Common myeloid progenitor, CD34-positive (primary cell): ENCODE measurements around the gene MCTP2.

Experiments used
- CTCF ChIA-PET: fragments of 350-600 bp; sonication (Branson Sonifier 250); formaldehyde crosslinking; loops from one replicate; lab custom pipeline; 2021; ENCODE audit warnings: antibody characterized with exemption; lab: Charles Lee
- POLR2A ChIA-PET: fragments of 350-600 bp; sonication (Branson Sonifier 250); formaldehyde crosslinking; loops from one replicate; lab custom pipeline; 2021; ENCODE audit warnings: antibody characterized with exemption; lab: Charles Lee
- DNase-seq, 3 donors: peaks; one replicate each; pipeline versions ENCODE4 v3.0.0 to v3.0.0-alpha.2; 2013
- H3K27ac ChIP-seq, 2 experiments: 1 replicate in 1 of 2; 2 replicates in 1 of 2; pipeline ENCODE4 v1.7.0; 2013; ENCODE audit warnings: inconsistent platforms in 2 of 2, low read length in 2 of 2, mild to moderate bottlenecking in 2 of 2, low read depth in 1 of 2, moderate library complexity in 1 of 2; ENCODE audit not compliant: severe bottlenecking in 2 of 2, insufficient read depth in 1 of 2, poor library complexity in 1 of 2
- H3K27me3 ChIP-seq, 5 experiments: replicated peaks in 2 of 5; 1 replicate in 3 of 5; 2 replicates in 2 of 5; pipeline versions ENCODE4 v1.6.1 to v1.7.0; 2013; ENCODE audit warnings: low read length in 4 of 5, mild to moderate bottlenecking in 2 of 5, moderate library complexity in 2 of 5, inconsistent platforms in 1 of 5; ENCODE audit not compliant: insufficient read depth in 5 of 5, control insufficient read depth in 4 of 5
- H3K36me3 ChIP-seq, 4 experiments: 1 replicate in 2 of 4; 2 replicates in 2 of 4; pipeline versions ENCODE4 v1.6.1 to v1.7.0; 2013; ENCODE audit warnings: low read length in 3 of 4, control low read depth in 1 of 4, mild to moderate bottlenecking in 1 of 4; ENCODE audit not compliant: control insufficient read depth in 4 of 4, insufficient read depth in 4 of 4
- H3K4me1 ChIP-seq, 4 experiments: 1 replicate in 3 of 4; 2 replicates in 1 of 4; pipeline versions ENCODE4 v1.6.1 to v1.7.1; 2013; ENCODE audit warnings: low read length in 3 of 4, mild to moderate bottlenecking in 3 of 4, control low read depth in 1 of 4, inconsistent platforms in 1 of 4, moderate library complexity in 1 of 4; ENCODE audit not compliant: control insufficient read depth in 4 of 4, insufficient read depth in 4 of 4; ENCODE audit errors: control extremely low read depth in 1 of 4
- H3K4me3 ChIP-seq, 7 experiments: 1 replicate in 4 of 7; 2 replicates in 3 of 7; pipeline versions ENCODE4 v1.5.1 to v1.7.0; 2013; ENCODE audit warnings: mild to moderate bottlenecking in 7 of 7, low read length in 6 of 7, moderate library complexity in 6 of 7, inconsistent platforms in 2 of 7, low read depth in 2 of 7, control low read depth in 1 of 7; ENCODE audit not compliant: insufficient read depth in 4 of 7, control insufficient read depth in 1 of 7; ENCODE audit errors: extremely low read depth in 1 of 7
- H3K9me3 ChIP-seq, 5 experiments: 1 replicate in 4 of 5; 2 replicates in 1 of 5; pipeline versions ENCODE4 v1.6.1 to v1.7.1; 2013; ENCODE audit warnings: low read length in 4 of 5, mild to moderate bottlenecking in 2 of 5, inconsistent platforms in 1 of 5, low read depth in 1 of 5, moderate library complexity in 1 of 5; ENCODE audit not compliant: control insufficient read depth in 4 of 5, insufficient read depth in 2 of 5; ENCODE audit errors: control extremely low read depth in 1 of 5
- WGBS: methylation state at CpG from one replicate; pipeline ENCODE4 v1.1.5; 2013; ENCODE audit not compliant: insufficient coverage; 5-methylcytosine and 5-hydroxymethylcytosine counted together

The MCTP2 gene

DNA sequence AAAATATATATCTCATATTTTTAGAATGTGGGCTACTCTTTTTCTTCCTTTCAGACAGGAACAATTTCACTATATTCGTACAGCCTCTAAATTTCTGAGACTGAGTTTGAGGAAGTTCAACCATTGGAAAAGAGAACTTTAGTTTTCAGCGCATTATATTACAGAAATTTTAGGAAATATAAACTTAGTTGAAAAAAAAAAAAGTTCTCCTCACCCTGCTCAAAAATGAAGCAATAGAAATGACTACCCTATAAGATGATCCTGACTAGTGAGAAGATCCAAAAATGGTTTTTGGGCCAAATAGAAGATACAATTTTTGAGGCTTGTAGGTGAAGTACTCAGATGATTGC is 139.6 kb downstream of the MCTP2 start:
- CTCF ChIA-PET = no interaction called here
- no CpG with 5 or more reads among the region's 2 CpGs for WGBS
- Histone ChIP-seq H3K4me1 (no peaks in the 10 kb centered on the region), H3K27ac (no peak overlapping the region), H3K9me3 (no peaks in the 10 kb centered on the region), H3K36me3 (peaks cover 34 to 87% (median 56%) of the 10 kb centered on the region in 4 experiments), H3K4me3 (no peak overlapping the region), H3K27me3 (no peaks in the 10 kb centered on the region)
- DNase-seq = no peak
- POLR2A ChIA-PET = no interaction called here

DNA sequence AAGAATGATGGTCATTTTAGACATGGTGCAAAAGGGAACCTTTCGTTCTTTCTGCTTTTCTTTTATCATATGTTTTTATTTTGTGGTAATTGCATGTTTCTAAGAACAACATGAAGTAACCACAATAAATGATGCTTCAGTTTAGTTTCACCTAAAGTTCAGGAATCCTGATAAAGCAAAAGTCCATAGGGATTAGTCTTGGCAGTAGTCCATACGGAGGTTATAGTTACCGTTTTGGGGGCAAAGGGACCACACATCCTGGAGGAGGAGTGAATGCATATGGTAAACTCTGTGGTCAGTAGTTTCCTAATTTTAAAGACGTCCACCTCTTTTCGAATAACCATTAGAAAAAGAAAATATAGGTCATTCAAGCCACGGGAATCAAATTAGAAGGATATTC is 141.5 kb downstream of the MCTP2 start:
- no CpG with 5 or more reads among the region's 6 CpGs for WGBS
- POLR2A ChIA-PET = no interaction called here
- CTCF ChIA-PET = no interaction called here

DNA sequence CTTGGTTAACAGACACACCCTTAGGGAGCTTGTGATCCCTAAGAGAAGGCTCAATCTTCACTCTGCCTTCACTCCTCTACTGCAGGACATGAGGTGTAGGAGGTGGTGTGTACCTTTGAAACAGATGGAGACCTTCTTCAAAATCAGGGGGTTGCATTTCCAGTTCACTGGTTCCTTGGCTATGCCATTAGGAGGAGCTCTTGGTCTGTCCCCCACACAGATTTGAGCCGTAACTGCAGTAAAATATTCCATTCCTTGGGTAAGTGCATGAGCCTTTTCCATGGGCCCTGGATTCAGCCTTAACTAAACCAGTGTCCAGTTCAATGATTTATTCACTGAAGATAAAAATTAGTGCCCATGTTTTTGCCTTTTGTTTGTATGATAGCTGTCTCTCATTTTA is 144.6 kb downstream of the MCTP2 start:
- DNase-seq = no peak

More for the DNA sequence above, 141.5 kb downstream of the MCTP2 start:
- Histone ChIP-seq H3K9me3 (no peaks in the 10 kb centered on the region), H3K4me1 (no peaks in the 10 kb centered on the region), H3K27ac (no peak overlapping the region), H3K36me3 (peaks cover 36 to 86% (median 64%) of the 10 kb centered on the region in 4 experiments), H3K27me3 (no peaks in the 10 kb centered on the region), H3K4me3 (no peak overlapping the region)
- DNase-seq = no peak

DNA sequence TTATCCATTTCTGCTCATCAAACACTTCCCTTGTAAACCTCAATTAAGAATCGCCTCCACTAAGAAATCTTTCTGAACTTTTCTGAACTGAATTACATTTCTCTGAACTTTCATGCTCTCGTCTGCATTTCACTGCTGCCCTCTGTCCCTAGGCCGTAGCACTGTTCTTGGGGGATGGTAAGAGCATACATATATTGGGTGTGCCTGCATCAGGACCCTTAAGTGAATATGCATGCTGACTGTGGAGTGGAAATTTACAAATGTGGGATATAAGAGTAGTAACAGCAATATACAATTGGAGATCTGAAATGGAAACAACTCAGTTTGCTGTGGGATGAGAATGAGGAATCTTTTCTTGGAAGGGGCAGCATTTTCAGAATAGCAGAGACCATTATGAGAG is 148.6 kb downstream of the MCTP2 start:
- no CpG with 5 or more reads among the region's 3 CpGs for WGBS
- POLR2A ChIA-PET = no interaction called here

More for the DNA sequence above, 144.6 kb downstream of the MCTP2 start:
- H3K9me3 ChIP-seq = no peaks in the 10 kb centered on the region
- H3K36me3 ChIP-seq = peaks cover 21 to 80% (median 59%) of the 10 kb centered on the region in 4 experiments
- WGBS = 100% methylated on average over 1 of the region's 1 CpG
- POLR2A ChIA-PET = interaction anchor here (0.5 kb wide), 1 partner anchor 12 kb away, joined by 3 read pairs; no protein-coding TSS in a partner anchor
- no peaks in the 10 kb centered on the region for H3K27me3 ChIP-seq
- H3K4me1 ChIP-seq = no peaks in the 10 kb centered on the region
- no peak overlapping the region for H3K27ac ChIP-seq
- CTCF ChIA-PET = interaction anchor here (1.0 kb wide), 1 partner anchor 11 kb away, joined by 3 read pairs; no protein-coding TSS in a partner anchor
- H3K4me3 ChIP-seq = no peak overlapping the region

DNA sequence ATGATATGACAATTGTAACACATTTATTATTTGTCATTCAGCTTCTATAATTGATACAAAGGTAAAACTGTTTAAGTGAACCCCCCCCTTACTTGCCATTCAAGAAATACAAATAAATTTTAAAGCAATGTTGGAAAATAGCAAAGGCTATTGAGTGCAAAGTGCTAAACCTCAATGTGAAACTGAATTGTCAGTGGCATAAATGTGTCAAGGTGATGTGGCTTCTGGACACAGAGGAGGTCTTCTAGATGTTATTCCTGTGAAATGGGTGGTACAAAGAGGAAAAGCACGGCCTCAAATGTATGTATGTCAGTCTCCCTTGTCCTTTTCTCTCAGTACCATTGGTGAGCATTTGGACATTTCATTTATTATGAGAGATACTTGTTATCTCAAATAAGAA is 149.4 kb downstream of the MCTP2 start:
- peaks cover 24 to 80% (median 59%) of the 10 kb centered on the region in 4 experiments for H3K36me3 ChIP-seq
- H3K27ac ChIP-seq = no peak overlapping the region
- WGBS = no CpG with 5 or more reads among the region's 1 CpG
- H3K27me3 ChIP-seq = no peaks in the 10 kb centered on the region
- H3K4me3 ChIP-seq = no peak overlapping the region
- CTCF ChIA-PET = no interaction called here
- DNase-seq = no peak
- H3K9me3 ChIP-seq = no peaks in the 10 kb centered on the region
- POLR2A ChIA-PET = interaction anchor here (0.6 kb wide), 1 partner anchor 96 kb away, joined by 4 read pairs; no protein-coding TSS in a partner anchor
- no peaks in the 10 kb centered on the region for H3K4me1 ChIP-seq

More for the DNA sequence above, 148.6 kb downstream of the MCTP2 start:
- DNase-seq = no peak
- Histone ChIP-seq H3K27ac (no peak overlapping the region), H3K4me3 (no peak overlapping the region), H3K27me3 (no peaks in the 10 kb centered on the region), H3K4me1 (no peaks in the 10 kb centered on the region), H3K36me3 (peaks cover 24 to 79% (median 65%) of the 10 kb centered on the region in 4 experiments), H3K9me3 (no peaks in the 10 kb centered on the region)
- CTCF ChIA-PET = no interaction called here

DNA sequence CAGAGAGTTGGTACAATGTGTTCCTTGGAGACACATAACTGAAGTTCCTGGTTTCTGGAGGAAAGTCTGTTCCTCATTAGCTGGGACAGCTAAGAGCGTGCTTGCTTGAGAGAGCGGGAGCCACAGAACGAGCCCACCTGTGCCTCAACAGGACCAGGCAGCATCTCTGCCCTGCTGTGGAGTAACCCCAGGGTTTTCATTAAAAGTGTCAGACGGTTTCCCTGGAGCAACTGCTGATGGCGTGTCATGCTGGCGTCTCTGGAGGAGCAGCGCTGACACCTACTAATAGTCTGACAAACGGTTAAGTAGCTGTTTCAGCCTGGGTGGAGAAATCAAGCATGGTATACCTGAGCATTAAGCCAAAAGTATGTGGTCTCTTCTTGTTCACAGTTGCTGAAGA is 150.0 kb downstream of the MCTP2 start:
- no peaks in the 10 kb centered on the region for H3K27me3 ChIP-seq
- H3K27ac ChIP-seq = no peak overlapping the region
- POLR2A ChIA-PET = no interaction called here
- no peak for DNase-seq
- 96% methylated on average over 8 of the region's 8 CpGs for WGBS
- no peaks in the 10 kb centered on the region for H3K9me3 ChIP-seq
- no peaks in the 10 kb centered on the region for H3K4me1 ChIP-seq
- CTCF ChIA-PET = no interaction called here
- H3K36me3 ChIP-seq = peaks cover 25 to 81% (median 57%) of the 10 kb centered on the region in 4 experiments
- H3K4me3 ChIP-seq = no peak overlapping the region

DNA sequence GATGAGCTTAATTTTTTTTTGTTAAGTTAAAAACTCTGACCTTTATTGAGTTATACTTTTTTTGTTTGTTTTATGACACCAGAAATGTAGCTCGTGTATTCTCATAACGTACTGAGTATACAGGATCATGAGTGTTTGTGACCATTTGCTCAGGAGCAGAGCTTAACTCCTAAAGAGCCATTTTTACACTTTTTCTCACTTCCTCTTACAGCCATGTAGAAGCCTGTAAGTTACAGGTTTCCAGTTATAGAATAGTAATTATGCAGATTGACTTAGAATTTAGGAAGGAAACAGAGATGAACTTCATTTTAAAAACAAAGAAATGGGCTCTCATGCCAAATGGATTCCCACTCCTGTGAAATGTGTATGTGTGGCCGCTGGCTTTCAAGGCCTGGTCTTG is 151.7 kb downstream of the MCTP2 start:
- ChIA-PET POLR2A (no interaction called here), CTCF (no interaction called here)
- 100% methylated on average over 1 of the region's 3 CpGs for WGBS
- Histone ChIP-seq H3K9me3 (no peaks in the 10 kb centered on the region), H3K36me3 (peaks cover 25 to 79% (median 56%) of the 10 kb centered on the region in 4 experiments), H3K4me3 (no peak overlapping the region), H3K4me1 (peaks cover 5 to 14% (median 9%) of the 10 kb centered on the region in 4 experiments), H3K27me3 (no peaks in the 10 kb centered on the region), H3K27ac (no peak overlapping the region)
- no peak for DNase-seq
